ENCODE results near the gene GABARAP.

DNA sequence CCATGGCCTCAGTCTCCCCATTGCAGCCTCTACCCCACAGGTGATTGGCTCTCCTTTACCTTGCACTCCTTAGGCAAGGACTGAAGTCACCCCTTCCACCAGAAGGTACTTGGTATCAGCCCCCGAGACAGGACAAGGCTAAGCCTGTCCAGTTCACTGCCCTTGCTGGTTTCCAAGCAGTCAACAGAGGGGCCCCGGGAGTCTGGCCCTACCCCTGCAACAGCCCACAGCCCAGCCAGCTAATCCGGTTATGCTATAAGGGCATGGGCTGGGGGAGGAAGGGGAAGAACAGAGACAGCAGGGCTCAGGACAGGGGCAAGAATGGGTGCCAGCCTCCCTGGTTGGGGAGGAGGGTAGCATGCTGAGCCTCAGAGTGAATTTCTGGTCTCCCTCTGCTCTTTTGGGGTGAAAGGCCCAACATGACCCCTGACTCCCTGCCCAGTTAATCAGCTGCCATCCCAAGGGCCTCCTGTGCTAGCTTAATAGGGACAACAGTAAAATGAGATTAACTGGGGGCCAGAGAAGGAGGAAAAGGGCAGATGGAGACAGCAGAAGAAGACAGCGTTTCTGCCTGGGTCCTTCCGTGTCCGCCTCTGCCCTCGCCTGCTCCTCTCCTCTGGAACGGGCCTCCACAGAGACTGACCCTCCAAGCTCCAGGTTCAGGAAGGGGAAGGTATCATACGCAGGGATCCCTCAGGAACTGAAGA lies 33.3 kb downstream of the GABARAP start:
- no peak for TF ChIP-seq CTCF (IDR thresholded peaks at IDR 0.05; ENCODE audit: low read length)
- TF ChIP-seq EZH2 (IDR thresholded peaks at IDR 0.05; ENCODE audit: borderline replicate concordance, low read length) = no peak

Data from OCI-LY1 (cell line).